ENCODE data around the gene NT5C3B.

The NT5C3B gene

GRCh38 chr17:41864498-41864835 lies 28.4 kb upstream of the NT5C3B start (continued):
- TF ChIP-seq PBX3 (CRISPR knock-in tag; IDR thresholded peaks at IDR 0.05) (no peak), ZNF280C (tag by site-specific recombination; IDR thresholded peaks at IDR 0.05) (no peak)

- POLR2A ChIA-PET: interaction anchor here (0.6 to 2.5 kb wide), 11 partner anchors 8 to 174 kb away, joined by 3 to 25 read pairs (median 5); partner anchors contain the start of genes FKBP10, HAP1, JUP and P3H4
- H3K4me3 ChIP-seq (ENCODE audit: low read depth, low read length): peak overlapping the region; percentile 96
- H3K4me1 ChIP-seq (ENCODE audit: control insufficient read depth, insufficient read depth, low read length): peaks cover 21% of the 10 kb centered on the region
- peak; percentile 65; the same call in 1 of the 2 replicates for TF ChIP-seq ZFHX2 (tag by site-specific recombination; conservative IDR thresholded peaks at IDR 0.05)
- no peak for TF ChIP-seq ZNF23 (tag by site-specific recombination; IDR thresholded peaks at IDR 0.05; ENCODE audit: borderline replicate concordance)
- TF ChIP-seq GFI1B (tag by site-specific recombination; IDR thresholded peaks at IDR 0.05): 0 out of 2 replicates have a peak, but pooled peaks have one; percentile 43
- TF ChIP-seq PRDM6 (tag by site-specific recombination; IDR thresholded peaks at IDR 0.05): no peak
- 0 out of 2 replicates have a peak, but pooled peaks have one; percentile 4 for TF ChIP-seq TSHZ1 (tag by site-specific recombination; IDR thresholded peaks at IDR 0.05; ENCODE audit: borderline replicate concordance)
- TF ChIP-seq ZNF266 (tag by site-specific recombination; IDR thresholded peaks at IDR 0.05; ENCODE audit: low read depth): no peak
- TF ChIP-seq KLF7 (tag by site-specific recombination; IDR thresholded peaks at IDR 0.05; ENCODE audit: borderline replicate concordance): no peak
- TF ChIP-seq ZNF747 (tag by site-specific recombination; IDR thresholded peaks at IDR 0.05): no peak
- TF ChIP-seq ZNF121 (tag by site-specific recombination; IDR thresholded peaks at IDR 0.05): 0 out of 2 replicates have a peak, but pooled peaks have one; percentile 26
- TF ChIP-seq ZNF26 (tag by site-specific recombination; IDR thresholded peaks at IDR 0.05): no peak
- no peak for TF ChIP-seq ZFP69B (tag by site-specific recombination; IDR thresholded peaks at IDR 0.05)
- no peak for TF ChIP-seq ZBTB8A (tag by site-specific recombination; IDR thresholded peaks at IDR 0.05)
- TF ChIP-seq ZNF18 (tag by site-specific recombination; IDR thresholded peaks at IDR 0.05): no peak
- no peak for TF ChIP-seq BCL11B (tag by site-specific recombination; IDR thresholded peaks at IDR 0.05; ENCODE audit: low read depth)
- TF ChIP-seq ZNF138 (tag by site-specific recombination; IDR thresholded peaks at IDR 0.05; ENCODE audit: borderline replicate concordance): no peak
- no peak for TF ChIP-seq BCL6B (tag by site-specific recombination; IDR thresholded peaks at IDR 0.05)
Measured at GRCh38 chr17:41863074-41863848, 27.2 kb upstream of the NT5C3B start.

More at GRCh38 chr17:41863074-41863848, 27.2 kb upstream of the NT5C3B start:
- CTCF ChIA-PET: interaction anchor here (1.5 to 1.6 kb wide), 3 partner anchors 12 to 52 kb away, joined by 3 to 4 read pairs (median 4); no protein-coding TSS in a partner anchor
- H3K9me3 ChIP-seq (ENCODE audit: control insufficient read depth, insufficient read depth, low read depth, low read length): no peaks in the 10 kb centered on the region
- no peak overlapping the region for H3K27ac ChIP-seq (ENCODE audit: extremely low read depth, low read depth, low read length)
- peaks cover 15 to 17% of the 10 kb centered on the region in 2 experiments for H3K36me3 ChIP-seq (ENCODE audit: control insufficient read depth in 2 of 2, insufficient read depth in 1 of 2, low read length in 2 of 2)
